Activated CD4-positive, alpha-beta T cell treated with anti-CD3 and anti-CD28 coated beads for 1 hour (primary cell): ENCODE measurements around the gene ZFP62.

ENCODE experiments used
- DNase-seq: peaks from one replicate; pipeline ENCODE4 v3.0.0-alpha.2; 2020

ZFP62 gene

GRCh38 chr5:180866985-180867384 is 5.9 kb upstream of the ZFP62 start:
- DNase-seq, result no peak

- no peak for DNase-seq
Observed at GRCh38 chr5:180865981-180866695, 5.1 kb upstream of the ZFP62 start.

GRCh38 chr5:180862645-180863044 is 1.6 kb upstream of the ZFP62 start:
- DNase-seq, result no peak

- DNase-seq, result no peak
Observed at GRCh38 chr5:180860273-180860886, 696 bp downstream of the ZFP62 start.

- DNase-seq, result no peak
Observed at GRCh38 chr5:180858586-180858985, 2.5 kb downstream of the ZFP62 start.

- DNase-seq, result no peak
Observed at GRCh38 chr5:180853848-180854176, 7.3 kb downstream of the ZFP62 start.

- DNase-seq, result no peak
Observed at GRCh38 chr5:180853121-180853847, 7.8 kb downstream of the ZFP62 start.

GRCh38 chr5:180852495-180852894 is 8.6 kb downstream of the ZFP62 start:
- no peak for DNase-seq

- DNase-seq, result no peak
Observed at GRCh38 chr5:180850434-180851078, 10.5 kb downstream of the ZFP62 start.

GRCh38 chr5:180849827-180850226 is 11.2 kb downstream of the ZFP62 start:
- no peak for DNase-seq

GRCh38 chr5:180848878-180849277 is 12.2 kb downstream of the ZFP62 start:
- no peak for DNase-seq

GRCh38 chr5:180848265-180848664 is 12.8 kb downstream of the ZFP62 start:
- no peak for DNase-seq

GRCh38 chr5:180847026-180847425 is 14.1 kb downstream of the ZFP62 start:
- no peak for DNase-seq

- DNase-seq, result no peak
Observed at GRCh38 chr5:180844858-180845257, 16.2 kb downstream of the ZFP62 start.

- no peak for DNase-seq
Observed at GRCh38 chr5:180844432-180844831, 16.6 kb downstream of the ZFP62 start.

- DNase-seq, result no peak
Observed at GRCh38 chr5:180839935-180840334, 21.1 kb downstream of the ZFP62 start.

- no peak for DNase-seq
Observed at GRCh38 chr5:180839227-180839626, 21.8 kb downstream of the ZFP62 start.

GRCh38 chr5:180837478-180837877 is 23.6 kb downstream of the ZFP62 start:
- no peak for DNase-seq

- DNase-seq, result no peak
Observed at GRCh38 chr5:180832638-180833068, 28.4 kb downstream of the ZFP62 start.

GRCh38 chr5:180831139-180832093 is 29.7 kb downstream of the ZFP62 start:
- peak; percentile 60 for DNase-seq

GRCh38 chr5:180830253-180831138 is 30.6 kb downstream of the ZFP62 start:
- peak; percentile 57 for DNase-seq
